Upper lobe of left lung (tissue), 4 donors: Measurements from ENCODE around the gene ORC4.

Experiments
- CTCF ChIP-seq, 6 experiments: fragments of 450-650 bp in 4 of 6; fragments of 200-600 bp in 2 of 6; sonication (generic) in 2 of 6; IDR thresholded peaks; one replicate each; pipeline ENCODE4 v1.5.1; 2016 to 2019; ENCODE audit warnings: antibody characterized with exemption in 6 of 6
- EP300 ChIP-seq, 4 donors: sonication (generic); formaldehyde crosslinking; IDR thresholded peaks; one replicate each; pipeline ENCODE4 v1.5.1; 2017; ENCODE audit warnings: antibody characterized with exemption in 4 of 4, control low read depth in 2 of 4
- POLR2A ChIP-seq, 4 donors: fragments of 450-650 bp; IDR thresholded peaks; one replicate each; pipeline ENCODE4 v1.5.1; 2016 to 2017; ENCODE audit warnings: antibody characterized with exemption in 4 of 4, mild to moderate bottlenecking in 2 of 4
- POLR2AphosphoS5 ChIP-seq, 2 donors: sonication (generic); formaldehyde crosslinking; IDR thresholded peaks; one replicate each; pipeline ENCODE4 v1.5.1; 2017; ENCODE audit warnings: antibody characterized with exemption in 2 of 2

DNA sequence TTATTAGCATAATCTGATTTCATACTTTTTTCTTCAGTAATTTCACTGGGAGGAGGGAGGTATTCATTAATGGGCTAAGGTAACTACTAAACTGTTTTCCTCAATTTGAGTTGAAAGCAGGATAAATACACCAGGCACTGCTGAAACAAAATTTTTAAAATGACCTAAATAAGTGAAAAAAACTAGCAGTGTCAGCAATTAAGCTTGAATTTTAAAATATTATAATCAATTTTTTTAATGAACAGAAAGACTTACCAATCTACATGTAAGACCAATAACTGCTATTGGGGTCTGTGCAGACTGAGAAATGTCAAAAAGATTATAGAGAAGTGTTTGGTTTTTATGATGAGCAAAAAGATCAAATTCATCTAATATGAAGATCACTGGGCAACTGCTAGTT lies 68.4 kb downstream of the ORC4 start:
- TF ChIP-seq CTCF (IDR thresholded peaks at IDR 0.05) (no peak), POLR2AphosphoS5 (IDR thresholded peaks at IDR 0.05) (no peak), POLR2A (IDR thresholded peaks at IDR 0.05) (no peak), EP300 (IDR thresholded peaks at IDR 0.05) (no peak)
